H1 (cell line): ENCODE data around the gene ZNF496. TPM values are rescaled to one million over a fixed set of nuclear protein-coding genes. Genes with fewer than 3 reads are reported as not detected.

Experiments used
- CTCF ChIA-PET: fragments of 300-600 bp; sonication (Branson Sonifier 250); formaldehyde crosslinking; loops from one replicate; lab custom pipeline; 2021; ENCODE audit not compliant: partially characterized antibody; lab: Charles Lee
- POLR2A ChIA-PET: fragments of 300-600 bp; sonication (Branson Sonifier 250); formaldehyde crosslinking; loops from one replicate; lab custom pipeline; 2021; ENCODE audit warnings: inconsistent platforms; ENCODE audit not compliant: partially characterized antibody; lab: Charles Lee
- DNase-seq, 2 experiments: peaks; one replicate each; pipeline versions ENCODE4 v3.0.0 to v3.0.0-alpha.2; 2010 to 2022; ENCODE audit warnings: low spot score in 2 of 2, low read depth in 1 of 2, mixed read lengths in 1 of 2
- FAIRE-seq: peaks from 2 replicates; lab custom pipeline; 2011; peaks lifted over from hg19 to GRCh38; lab: Jason Lieb, UNC
- H2AFZ ChIP-seq: 2 replicates; pipeline ENCODE4 v1.8.1; 2012; ENCODE audit warnings: low read length, inconsistent platforms
- H2AK5ac ChIP-seq: 2 replicates; pipeline ENCODE4 v1.6.1; 2013; ENCODE audit warnings: low read depth, low read length
- H2BK120ac ChIP-seq: replicated peaks from 2 replicates; pipeline ENCODE3; 2013; ENCODE audit warnings: low read depth, low read length, inconsistent platforms
- H2BK12ac ChIP-seq: 2 replicates; pipeline ENCODE4 v1.6.1; 2013; ENCODE audit warnings: low read depth, low read length
- H2BK15ac ChIP-seq: 2 replicates; pipeline ENCODE4 v1.6.1; 2013; ENCODE audit warnings: low read length
- H2BK20ac ChIP-seq: 2 replicates; pipeline ENCODE4 v1.6.1; 2013; ENCODE audit warnings: low read length
- H2BK5ac ChIP-seq: 2 replicates; pipeline ENCODE4 v1.6.1; 2013; ENCODE audit warnings: low read depth, low read length
- H3K14ac ChIP-seq: 2 replicates; pipeline ENCODE4 v1.6.1; 2013; ENCODE audit warnings: inconsistent platforms; ENCODE audit not compliant: insufficient read length
- H3K18ac ChIP-seq: 2 replicates; pipeline ENCODE4 v1.6.1; 2013; ENCODE audit warnings: low read length; ENCODE audit errors: extremely low read depth
- H3K23ac ChIP-seq: 2 replicates; pipeline ENCODE4 v1.6.1; 2013; ENCODE audit warnings: inconsistent platforms; ENCODE audit not compliant: insufficient read length
- H3K23me2 ChIP-seq: 2 replicates; pipeline ENCODE4 v1.6.1; 2013; ENCODE audit warnings: low read depth, low read length
- H3K27ac ChIP-seq: 2 replicates; pipeline ENCODE4 v1.6.1; 2011; ENCODE audit warnings: low read depth, low read length, inconsistent platforms
- H3K27me3 ChIP-seq, 4 experiments: replicated peaks in 1 of 4; 1 replicate in 1 of 4; 2 replicates in 3 of 4; pipeline versions ENCODE4 v1.6.1 to v1.8.1; 2011 to 2013; ENCODE audit warnings: low read length in 3 of 4, mild to moderate bottlenecking in 3 of 4, inconsistent platforms in 2 of 4, mixed read lengths in 2 of 4, moderate library complexity in 1 of 4; ENCODE audit not compliant: control insufficient read depth in 3 of 4, insufficient read depth in 3 of 4; ENCODE audit errors: extremely low read depth in 1 of 4
- H3K36me3 ChIP-seq, 4 experiments: 2 replicates each; pipeline versions ENCODE4 v1.6.1 to v1.8.1; 2011 to 2013; ENCODE audit warnings: mild to moderate bottlenecking in 4 of 4, low read length in 3 of 4, moderate library complexity in 2 of 4, control low read depth in 1 of 4, inconsistent platforms in 1 of 4; ENCODE audit not compliant: insufficient read depth in 4 of 4, control insufficient read depth in 2 of 4
- H3K4ac ChIP-seq: replicated peaks from 2 replicates; pipeline ENCODE3; 2013; ENCODE audit warnings: low read length, low read depth, mixed read lengths, inconsistent platforms; ENCODE audit not compliant: insufficient read length
- H3K4me1 ChIP-seq, 4 experiments: replicated peaks in 1 of 4; 1 replicate in 1 of 4; 2 replicates in 3 of 4; pipeline versions ENCODE4 v1.6.1 to v1.8.1; 2011 to 2013; ENCODE audit warnings: low read length in 3 of 4, inconsistent platforms in 2 of 4, mixed read lengths in 1 of 4; ENCODE audit not compliant: insufficient read depth in 4 of 4, control insufficient read depth in 3 of 4
- H3K4me2 ChIP-seq, 2 experiments: 2 replicates each; pipeline versions ENCODE4 v1.6.1 to v1.8.1; 2011 to 2013; ENCODE audit warnings: low read depth in 2 of 2, low read length in 2 of 2, control low read depth in 1 of 2, inconsistent platforms in 1 of 2, mild to moderate bottlenecking in 1 of 2; ENCODE audit not compliant: insufficient read depth in 1 of 2
- H3K4me3 ChIP-seq, 4 experiments: fragments of 200-600, 300-600 bp in 1 of 4; sonication (generic), shearing (Covaris generic), sonication (Bioruptor Twin) in 1 of 4; 2 replicates each; pipeline versions ENCODE4 v1.5.1 to v1.8.1; 2011 to 2016; ENCODE audit warnings: low read length in 4 of 4, low read depth in 3 of 4, control low read depth in 2 of 4, inconsistent platforms in 2 of 4, mild to moderate bottlenecking in 2 of 4, mixed read lengths in 1 of 4, moderate library complexity in 1 of 4; ENCODE audit not compliant: insufficient read depth in 2 of 4; ENCODE audit errors: extremely low read depth in 1 of 4
- H3K56ac ChIP-seq: replicated peaks from 2 replicates; pipeline ENCODE3; 2013; ENCODE audit warnings: low read depth, mild to moderate bottlenecking, mixed read lengths, low read length, inconsistent platforms; ENCODE audit not compliant: insufficient read length
- H3K79me1 ChIP-seq: 2 replicates; pipeline ENCODE4 v1.6.1; 2013; ENCODE audit warnings: low read depth, low read length, control low read depth
- H3K79me2 ChIP-seq, 2 experiments: 2 replicates each; pipeline versions ENCODE4 v1.6.1 to v1.8.1; 2012 to 2013; ENCODE audit warnings: low read length in 2 of 2, mild to moderate bottlenecking in 2 of 2, inconsistent platforms in 1 of 2; ENCODE audit not compliant: insufficient read depth in 2 of 2, control insufficient read depth in 1 of 2
- H3K9ac ChIP-seq, 4 experiments: replicated peaks in 1 of 4; 1 replicate in 1 of 4; 2 replicates in 3 of 4; pipeline versions ENCODE4 v1.6.1 to v1.8.1; 2011 to 2013; ENCODE audit warnings: low read depth in 3 of 4, low read length in 3 of 4, control low read depth in 2 of 4, mild to moderate bottlenecking in 2 of 4, moderate library complexity in 2 of 4, inconsistent platforms in 1 of 4; ENCODE audit errors: extremely low read depth in 1 of 4
- H3K9me3 ChIP-seq, 2 experiments: 2 replicates each; pipeline versions ENCODE4 v1.6.1 to v1.8.1; 2012 to 2013; ENCODE audit warnings: mild to moderate bottlenecking in 2 of 2, moderate library complexity in 2 of 2, control low read depth in 1 of 2, inconsistent platforms in 1 of 2, low read depth in 1 of 2, low read length in 1 of 2, mixed read lengths in 1 of 2; ENCODE audit not compliant: insufficient read depth in 2 of 2
- H4K20me1 ChIP-seq, 2 experiments: replicated peaks in 1 of 2; 2 replicates each; pipeline versions ENCODE3 to v1.8.1; 2011 to 2013; ENCODE audit warnings: inconsistent platforms in 2 of 2, low read length in 2 of 2, mild to moderate bottlenecking in 1 of 2; ENCODE audit not compliant: insufficient read depth in 2 of 2, control insufficient read depth in 1 of 2
- H4K5ac ChIP-seq: 2 replicates; pipeline ENCODE4 v1.6.1; 2013; ENCODE audit warnings: low read length, low read depth, mixed read lengths, inconsistent platforms; ENCODE audit not compliant: insufficient read length
- H4K8ac ChIP-seq: 2 replicates; pipeline ENCODE4 v1.8.0; 2013; ENCODE audit warnings: mild to moderate bottlenecking, moderate library complexity, low read length, inconsistent platforms; ENCODE audit not compliant: insufficient read depth; ENCODE audit errors: extremely low read depth
- H4K91ac ChIP-seq: replicated peaks from 2 replicates; pipeline ENCODE3; 2013; ENCODE audit warnings: low read length, mixed read lengths, inconsistent platforms; ENCODE audit not compliant: insufficient read length
- GTF2F1 ChIP-seq: IDR thresholded peaks from 2 replicates; pipeline ENCODE4 v1.6.1; 2012; ENCODE audit warnings: low read depth, low read length, improper control_type of control experiment, borderline replicate concordance
- HDAC2 ChIP-seq, 2 experiments: fragments of 300-600 bp in 1 of 2; sonication (generic) in 1 of 2; IDR thresholded peaks; 2 replicates each; pipeline ENCODE4 v1.6.1; 2011 to 2012; ENCODE audit warnings: low read depth in 2 of 2, low read length in 2 of 2, mild to moderate bottlenecking in 2 of 2, moderate library complexity in 2 of 2, borderline replicate concordance in 1 of 2, inconsistent platforms in 1 of 2
- HDAC6 ChIP-seq: IDR thresholded peaks from one replicate; pipeline ENCODE4 v1.7.1; 2012; ENCODE audit warnings: low read depth, mild to moderate bottlenecking, inconsistent platforms, low read length, moderate library complexity
- KDM1A ChIP-seq: fragments of 200-600, 300-600 bp; sonication (generic); IDR thresholded peaks from 2 replicates; pipeline ENCODE4 v1.7.1; 2016; ENCODE audit warnings: mild to moderate bottlenecking, low read length, borderline replicate concordance
- KDM5A ChIP-seq: fragments of 200-600 bp; IDR thresholded peaks from 2 replicates; pipeline ENCODE4 v1.7.1; 2012; ENCODE audit warnings: mild to moderate bottlenecking, low read length, inconsistent platforms, mixed read lengths
- NRF1 ChIP-seq: IDR thresholded peaks from 2 replicates; pipeline ENCODE4 v1.6.1; 2011; ENCODE audit warnings: mild to moderate bottlenecking, low read depth, low read length, improper control_type of control experiment
- RBBP5 ChIP-seq: IDR thresholded peaks from 2 replicates; pipeline ENCODE4 v1.7.1; 2012; ENCODE audit warnings: low read depth, mild to moderate bottlenecking, inconsistent platforms, low read length, moderate library complexity, borderline replicate concordance
- SIX5 ChIP-seq: IDR thresholded peaks from 2 replicates; pipeline ENCODE4 v1.6.1; 2011; ENCODE audit warnings: mild to moderate bottlenecking, low read depth, low read length
- TAF7 ChIP-seq: optimal IDR thresholded peaks from 2 replicates; pipeline ENCODE3; 2011; ENCODE audit warnings: low read depth, mild to moderate bottlenecking, inconsistent platforms, low read length, moderate library complexity, borderline replicate concordance
- TBP ChIP-seq: IDR thresholded peaks from 2 replicates; pipeline ENCODE4 v1.6.1; 2011; ENCODE audit warnings: low read depth, low read length, improper control_type of control experiment
- TEAD4 ChIP-seq: IDR thresholded peaks from 2 replicates; pipeline ENCODE4 v1.6.1; 2012; ENCODE audit warnings: low read depth, low read length, inconsistent platforms, mixed read lengths
- WGBS, 2 experiments: shearing (Covaris generic) in 1 of 2; methylation state at CpG; one replicate each; pipeline versions ENCODE4 v1.1.6 to v1.1.7; 2013 to 2015; ENCODE audit warnings: low lambda C conversion rate in 2 of 2, mixed read lengths in 2 of 2, inconsistent platforms in 1 of 2, low coverage in 1 of 2, missing lambda C conversion rate in 1 of 2; ENCODE audit not compliant: insufficient replicate concordance in 2 of 2, insufficient coverage in 1 of 2, insufficient read length in 1 of 2; ENCODE audit errors: extremely low coverage in 1 of 2, missing lambda C conversion rate in 1 of 2; 5-methylcytosine and 5-hydroxymethylcytosine counted together
- polyA plus RNA-seq, 7 experiments: library from polyadenylated mRNA; depleted of rRNA in 3 of 7; stranded (reverse) in 5 of 7; unstranded in 2 of 7; fragments of >200 nt in 5 of 7; fragments of 200-250 nt in 2 of 7; gene quantifications; 1 replicate in 5 of 7; 2 replicates in 1 of 7; 4 replicates in 1 of 7; pipeline versions ENCODE4 v1.2.1 to v1.2.3, GENCODE V29; 2011 to 2013; ENCODE audit warnings: missing spikeins in 2 of 7, mixed read lengths in 2 of 7
- total RNA-seq: library from RNA; stranded (reverse); fragmentation: NEBNext Ultra II Directional; extraction: Animal tissue kit (Norgen Biotek cat#: 25700); gene quantifications from 2 replicates; pipeline ENCODE4 v1.2.1, GENCODE V29; 2021
- TF ChIP-seq, protein P1 (sequence below): IDR thresholded peaks from 2 replicates; pipeline ENCODE4 v1.6.1; 2012; ENCODE audit warnings: inconsistent platforms

ZNF496 gene
- total and polyA plus RNA-seq, 2 of the 8 experiments (the other 6 are each of a cell fraction or from before 2014, with no cell fraction given) = 27.9 to 71.4 TPM

DNA sequence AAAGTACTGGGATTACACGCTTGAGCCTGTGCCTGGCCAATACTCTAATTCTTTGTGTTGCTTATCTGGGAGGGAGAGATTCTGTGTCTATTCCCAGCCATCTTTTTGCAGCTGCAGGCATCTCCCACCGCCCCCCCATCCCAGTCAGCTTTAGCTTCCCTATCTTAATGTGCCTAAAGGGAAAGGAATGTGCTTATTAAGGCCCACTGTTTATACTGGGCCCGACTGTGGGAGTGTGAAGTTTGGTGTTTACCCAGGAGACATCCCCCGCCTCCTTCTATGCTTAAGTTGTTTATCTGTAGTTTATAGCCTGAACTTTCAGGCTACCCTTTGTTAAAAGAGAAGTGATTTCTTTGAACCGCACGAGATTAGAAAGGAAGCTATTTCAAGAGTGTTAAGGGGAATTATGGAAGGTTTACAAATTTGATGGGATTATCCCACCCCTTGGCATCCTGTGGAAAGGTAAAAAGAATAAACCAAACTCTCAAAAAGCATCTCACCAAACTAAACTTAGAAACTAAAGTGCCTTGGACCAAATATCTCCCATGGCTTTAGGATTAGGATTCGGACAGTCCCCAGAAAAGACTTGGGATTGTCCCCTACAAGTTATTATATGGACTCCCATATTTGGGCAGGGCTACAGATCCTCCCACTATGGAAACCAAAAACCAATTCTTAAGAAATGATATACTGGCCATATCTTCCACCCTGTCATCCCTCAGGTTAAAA is 25.5 kb upstream of the ZNF496 start:
- Histone ChIP-seq H3K14ac (no peak overlapping the region), H4K8ac (no peak overlapping the region), H3K4me1 (peaks cover 0 to 5% (median 2%) of the 10 kb centered on the region in 4 experiments; a peak in 3 of 7 replicates), H3K27me3 (peaks cover 0 to 1% (median 0%) of the 10 kb centered on the region in 4 experiments; a peak in 3 of 7 replicates), H3K79me2 (no peaks in the 10 kb centered on the region), H2BK12ac (no peak overlapping the region), H3K18ac (no peak overlapping the region; the same call in 1 of the 2 replicates), H2BK120ac (no peak overlapping the region), H3K23ac (no peak overlapping the region), H2BK5ac (no peak overlapping the region), H4K91ac (no peak overlapping the region), H4K5ac (no peak overlapping the region), H2AFZ (no peak overlapping the region), H3K9ac (no peak overlapping the region), H3K23me2 (no peaks in the 10 kb centered on the region), H3K4me3 (no peak overlapping the region), H3K79me1 (no peaks in the 10 kb centered on the region), H3K4me2 (no peak overlapping the region), H2BK20ac (no peak overlapping the region), H3K9me3 (peaks cover 4 to 8% of the 10 kb centered on the region in 2 experiments; a peak in 2 of 4 replicates), H4K20me1 (no peaks in the 10 kb centered on the region), H3K56ac (no peak overlapping the region), H3K27ac (no peak overlapping the region), H3K4ac (no peak overlapping the region), H2BK15ac (no peak overlapping the region), H2AK5ac (no peak overlapping the region), H3K36me3 (no peaks in the 10 kb centered on the region)
- 80% methylated on average over 7 of the region's 7 CpGs; no CpG with 5 or more reads in 1 of the 2 experiments for WGBS, 2 experiments
- DNase-seq (no peak), FAIRE-seq (no peak)
- ChIA-PET POLR2A (interaction anchor here (1.1 to 1.4 kb wide), 2 partner anchors 10 to 24 kb away, joined by 4 to 5 read pairs; no protein-coding TSS in a partner anchor), CTCF (interaction anchor here (0.8 to 3.0 kb wide), 4 partner anchors 13 to 33 kb away, joined by 3 to 9 read pairs (median 5); no protein-coding TSS in a partner anchor)
- no peak for TF ChIP-seq TAF7
- no peak for TF ChIP-seq GTF2F1
- no peak for TF ChIP-seq KDM1A
- no peak for TF ChIP-seq HDAC2 (IDR thresholded peaks at IDR 0.05; ENCODE audit: borderline replicate concordance in 1 of 2, low read depth in 2 of 2, low read length in 2 of 2)
- no peak for TF ChIP-seq HDAC6
- no peak for TF ChIP-seq NRF1
- TF ChIP-seq TBP = no peak
- no peak for TF ChIP-seq SIX5
- TF ChIP-seq RBBP5 = no peak
- TF ChIP-seq KDM5A = no peak
- TF ChIP-seq, protein P1, sequence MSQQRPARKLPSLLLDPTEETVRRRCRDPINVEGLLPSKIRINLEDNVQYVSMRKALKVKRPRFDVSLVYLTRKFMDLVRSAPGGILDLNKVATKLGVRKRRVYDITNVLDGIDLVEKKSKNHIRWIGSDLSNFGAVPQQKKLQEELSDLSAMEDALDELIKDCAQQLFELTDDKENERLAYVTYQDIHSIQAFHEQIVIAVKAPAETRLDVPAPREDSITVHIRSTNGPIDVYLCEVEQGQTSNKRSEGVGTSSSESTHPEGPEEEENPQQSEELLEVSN = no peak
- no peak for TF ChIP-seq TEAD4
